ENCODE results near the gene BBOF1.
"Not testable (repeated sequence)": the region's sequence is repeated elsewhere in the genome, so short reads cannot be mapped to it uniquely, and the experiment has no call there.

BBOF1 gene

GRCh38 chr14:73995977-73996378 lies 23.2 kb upstream of the BBOF1 start:
- no peak overlapping the region for H3K27ac ChIP-seq
- no peak for TF ChIP-seq ZFX (IDR thresholded peaks at IDR 0.05)

GRCh38 chr14:73996731-73997107 lies 22.4 kb upstream of the BBOF1 start:
- no peak for TF ChIP-seq ZFX (IDR thresholded peaks at IDR 0.05)
- H3K27ac ChIP-seq = no peak overlapping the region

- TF ChIP-seq ZFX (IDR thresholded peaks at IDR 0.05) (no peak), CTCF (conservative IDR thresholded peaks at IDR 0.05) (no peak)
- no peak overlapping the region for H3K27ac ChIP-seq
These were observed 21.8 kb upstream of the BBOF1 start for GRCh38 chr14:73997108-73997943.

GRCh38 chr14:73997944-73998447 lies 21.2 kb upstream of the BBOF1 start:
- TF ChIP-seq CTCF (conservative IDR thresholded peaks at IDR 0.05) = no peak
- no peak for TF ChIP-seq ZFX (IDR thresholded peaks at IDR 0.05)
- no peak overlapping the region for H3K27ac ChIP-seq

GRCh38 chr14:73998726-73999125 lies 20.4 kb upstream of the BBOF1 start:
- no peak for TF ChIP-seq ZFX (IDR thresholded peaks at IDR 0.05)
- TF ChIP-seq CTCF (conservative IDR thresholded peaks at IDR 0.05) = no peak
- no peak overlapping the region for H3K27ac ChIP-seq

DNA sequence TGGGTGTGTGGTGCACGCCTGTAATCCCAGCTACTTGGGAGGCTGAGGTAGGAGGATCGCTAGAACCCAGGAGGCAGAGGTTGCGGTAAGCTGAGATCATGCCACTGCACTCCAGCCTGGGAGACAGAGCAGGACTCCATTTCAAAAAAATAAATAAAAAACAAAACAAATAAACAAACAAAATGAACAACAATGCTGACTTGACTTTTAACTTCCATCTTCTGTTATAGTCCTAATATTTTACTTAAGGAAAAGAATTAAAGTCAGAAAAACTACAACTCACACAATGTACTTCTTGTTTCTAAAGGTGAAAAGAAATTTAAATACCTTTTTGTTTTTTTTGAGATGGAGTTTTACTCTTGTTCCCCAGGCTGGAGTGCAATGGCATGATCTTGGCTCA lies 13.5 kb upstream of the BBOF1 start:
- H3K27ac ChIP-seq = not testable (repeated sequence)

DNA sequence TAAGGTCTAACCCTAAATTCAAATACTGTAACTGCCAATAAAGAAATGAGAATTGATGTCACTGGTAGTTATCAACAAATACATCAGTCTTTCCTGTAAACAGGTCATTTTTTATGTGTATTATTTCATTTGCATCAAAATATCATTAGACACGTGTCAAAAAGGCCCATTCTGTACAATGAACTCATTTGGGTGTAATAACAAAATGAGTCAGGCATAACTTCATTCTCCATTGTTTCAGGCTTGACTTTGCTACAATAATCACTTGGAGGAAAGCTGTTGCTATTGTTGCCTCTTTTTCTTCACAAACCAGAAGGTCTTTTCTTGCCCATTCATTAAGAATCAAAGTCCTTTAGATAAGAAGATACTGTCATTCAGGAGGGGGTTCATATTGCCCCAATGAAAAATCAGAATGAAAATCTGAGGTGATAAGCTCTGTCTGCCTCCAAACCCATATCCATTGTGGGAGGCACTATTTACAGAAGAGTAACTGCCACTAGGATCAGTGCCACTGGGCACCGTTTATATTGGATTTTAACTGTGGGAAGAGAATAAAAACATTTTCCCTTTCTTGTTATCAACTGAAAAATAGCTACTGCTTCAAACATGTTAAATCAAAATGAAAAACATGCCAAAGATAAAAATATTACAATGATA lies 10.2 kb upstream of the BBOF1 start:
- TF ChIP-seq ZFX (IDR thresholded peaks at IDR 0.05) = no peak
- TF ChIP-seq CTCF (conservative IDR thresholded peaks at IDR 0.05) = no peak
- no peak overlapping the region for H3K27ac ChIP-seq

DNA sequence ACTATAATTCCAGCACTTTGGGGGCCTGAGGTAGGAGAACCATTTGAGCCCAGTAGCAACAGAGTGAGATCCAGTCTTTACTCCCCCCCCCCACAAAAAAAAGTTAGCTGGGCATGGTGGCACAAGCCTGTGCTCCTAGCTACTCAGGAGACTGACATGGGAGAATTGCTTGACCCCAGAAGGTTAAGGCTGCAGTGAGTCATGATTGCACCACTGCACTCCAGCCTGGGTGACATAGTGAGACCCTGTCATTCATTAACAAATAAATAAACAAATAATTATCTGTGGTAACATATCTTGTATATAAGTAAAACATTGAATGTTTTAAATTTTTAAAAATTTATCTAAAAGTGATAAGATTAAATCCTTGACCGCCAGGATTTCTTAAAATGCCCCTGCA lies 4.8 kb upstream of the BBOF1 start:
- no peak overlapping the region for H3K27ac ChIP-seq
- TF ChIP-seq ZFX (IDR thresholded peaks at IDR 0.05) = no peak
- no peak for TF ChIP-seq CTCF (conservative IDR thresholded peaks at IDR 0.05)

DNA sequence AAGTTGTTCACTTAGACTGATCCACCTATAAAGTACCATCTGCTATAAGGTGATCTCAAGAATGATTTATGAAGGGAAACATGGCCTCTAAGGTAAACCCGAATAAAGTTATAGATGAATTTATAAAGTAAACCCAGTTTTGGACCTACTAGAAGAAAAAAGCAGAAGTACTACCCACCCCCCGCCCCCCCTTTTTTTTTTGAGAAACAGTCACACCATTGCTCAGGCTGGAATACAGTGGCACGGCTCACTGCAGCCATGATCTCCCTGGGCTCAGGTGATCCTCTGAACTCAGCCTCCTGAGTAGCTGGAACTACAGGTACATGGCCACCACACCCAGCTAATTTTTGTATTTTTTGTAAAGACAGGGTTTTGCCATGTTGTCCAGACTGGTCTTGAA lies 4.0 kb upstream of the BBOF1 start:
- TF ChIP-seq ZFX (IDR thresholded peaks at IDR 0.05) = no peak
- TF ChIP-seq CTCF (conservative IDR thresholded peaks at IDR 0.05) = no peak
- 0 out of 2 replicates have a peak overlapping the region, but pooled peaks have one; percentile 19 for H3K27ac ChIP-seq
